Measurements from ENCODE around the gene BRD4. TPM values are rescaled to one million over a fixed set of nuclear protein-coding genes. Genes with fewer than 3 reads are reported as not detected.

Gene BRD4
- total RNA-seq, 1 experiment from 2014 or later, result 189 TPM

- peaks cover 61% of the 10 kb centered on the region for H3K4me1 Mint-ChIP-seq (ENCODE audit: insufficient read depth, unreplicated experiment)
- DNase-seq (ENCODE audit: unreplicated experiment), result no peak
- intact Hi-C loops (cut with micrococcal nuclease), result no loop called here
- no peaks in the 10 kb centered on the region for H3K27me3 Mint-ChIP-seq (ENCODE audit: insufficient read depth, unreplicated experiment)
- H3K27ac Mint-ChIP-seq (ENCODE audit: low read depth, unreplicated experiment), result peak overlapping the region; percentile 14
- ChIA-PET CTCF (interaction anchor here (3.1 kb wide), 1 partner anchor 10 kb away, joined by 12 read pairs; no protein-coding TSS in a partner anchor), POLR2A (interaction anchor here (0.7 to 2.4 kb wide), 4 partner anchors 9 to 31 kb away, joined by 4 to 15 read pairs (median 5); no protein-coding TSS in a partner anchor)
- no peaks in the 10 kb centered on the region for H3K9me3 Mint-ChIP-seq (ENCODE audit: unreplicated experiment)
- no peak overlapping the region for H3K4me3 Mint-ChIP-seq (ENCODE audit: unreplicated experiment)
- no peak for TF ChIP-seq CTCF (IDR thresholded peaks at IDR 0.05; ENCODE audit: unreplicated experiment)
- BruUV-seq (replicated peaks), result no TSS peak
- H3K36me3 Mint-ChIP-seq (ENCODE audit: insufficient read depth, unreplicated experiment), result peaks cover 39% of the 10 kb centered on the region
These were observed 39.3 kb downstream of the BRD4 start for GRCh38 chr19:15292847-15293582.

DNA sequence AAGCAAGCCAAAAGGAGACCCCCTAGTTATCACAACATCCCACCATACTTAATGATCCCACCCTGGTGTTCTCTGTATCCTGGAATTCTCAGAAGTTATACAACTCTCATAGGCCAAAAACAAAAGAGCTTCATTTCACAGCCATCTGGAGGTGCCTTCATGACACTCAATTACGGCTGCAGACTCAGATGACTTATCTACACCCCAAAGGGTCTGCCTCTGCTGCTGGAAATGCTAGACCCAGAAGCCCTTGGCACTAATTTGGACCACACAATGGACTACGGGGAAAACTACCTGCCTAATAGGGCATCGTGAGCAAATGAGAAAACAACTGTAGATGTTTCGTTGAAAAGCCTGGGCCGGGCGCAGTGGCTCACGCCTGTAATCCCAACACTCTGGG is 40.2 kb downstream of the BRD4 start:
- Mint-ChIP-seq H3K4me1 (ENCODE audit: insufficient read depth, unreplicated experiment) (peaks cover 61% of the 10 kb centered on the region), H3K27me3 (ENCODE audit: insufficient read depth, unreplicated experiment) (no peaks in the 10 kb centered on the region), H3K4me3 (ENCODE audit: unreplicated experiment) (peak overlapping the region; percentile 29), H3K36me3 (ENCODE audit: insufficient read depth, unreplicated experiment) (peaks cover 38% of the 10 kb centered on the region), H3K9me3 (ENCODE audit: unreplicated experiment) (no peaks in the 10 kb centered on the region), H3K27ac (ENCODE audit: low read depth, unreplicated experiment) (no peak overlapping the region)
- BruUV-seq (replicated peaks), result no TSS peak
- no peak for TF ChIP-seq CTCF (IDR thresholded peaks at IDR 0.05; ENCODE audit: unreplicated experiment)
- CTCF ChIA-PET, result interaction anchor here (1.2 to 3.1 kb wide), 2 partner anchors 9 to 32 kb away, joined by 4 to 12 read pairs; no protein-coding TSS in a partner anchor
- intact Hi-C loops (cut with micrococcal nuclease), result no loop called here
- no peak for DNase-seq (ENCODE audit: unreplicated experiment)
- POLR2A ChIA-PET, result interaction anchor here (2.0 to 2.4 kb wide), 2 partner anchors 8 to 39 kb away, joined by 4 to 15 read pairs; no protein-coding TSS in a partner anchor

DNA sequence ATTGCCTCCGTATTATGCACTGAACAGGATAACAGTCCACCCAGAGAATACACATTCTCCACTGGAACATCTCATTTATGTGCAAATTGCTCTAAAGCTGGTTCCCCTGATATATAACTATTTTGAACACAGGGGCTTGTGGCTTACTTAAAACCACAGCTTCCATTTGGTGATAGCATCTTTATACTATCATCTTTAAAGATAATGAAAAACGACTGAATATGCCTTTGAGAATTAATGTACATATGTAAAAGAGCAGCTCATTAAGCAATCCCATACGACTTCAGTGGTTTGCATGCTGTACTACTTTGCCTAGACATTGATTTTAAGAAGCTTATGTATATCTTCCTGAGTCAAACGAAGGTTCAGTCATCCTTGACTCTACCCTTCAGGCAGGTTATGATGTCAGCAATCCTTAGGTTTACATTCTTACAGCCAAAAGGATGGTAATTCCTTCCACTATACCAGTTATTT is 40.8 kb downstream of the BRD4 start:
- BruUV-seq (replicated peaks), result no TSS peak
- intact Hi-C loops (cut with micrococcal nuclease), result no loop called here
- Mint-ChIP-seq H3K9me3 (ENCODE audit: unreplicated experiment) (no peaks in the 10 kb centered on the region), H3K27me3 (ENCODE audit: insufficient read depth, unreplicated experiment) (no peaks in the 10 kb centered on the region), H3K36me3 (ENCODE audit: insufficient read depth, unreplicated experiment) (peaks cover 33% of the 10 kb centered on the region), H3K4me1 (ENCODE audit: insufficient read depth, unreplicated experiment) (peaks cover 55% of the 10 kb centered on the region), H3K4me3 (ENCODE audit: unreplicated experiment) (no peak overlapping the region), H3K27ac (ENCODE audit: low read depth, unreplicated experiment) (no peak overlapping the region)
- DNase-seq (ENCODE audit: unreplicated experiment), result no peak
- ChIA-PET CTCF (interaction anchor here (1.2 to 3.1 kb wide), 2 partner anchors 8 to 33 kb away, joined by 4 to 12 read pairs; no protein-coding TSS in a partner anchor), POLR2A (interaction anchor here (0.6 to 2.4 kb wide), 3 partner anchors 8 to 785 kb away, joined by 3 to 15 read pairs (median 4); no protein-coding TSS in a partner anchor)
- TF ChIP-seq CTCF (IDR thresholded peaks at IDR 0.05; ENCODE audit: unreplicated experiment), result no peak

- intact Hi-C loops (cut with micrococcal nuclease), result no loop called here
- H3K4me1 Mint-ChIP-seq (ENCODE audit: insufficient read depth, unreplicated experiment), result peaks cover 50% of the 10 kb centered on the region
- ChIA-PET CTCF (interaction anchor here (1.0 to 1.2 kb wide), 2 partner anchors 8 to 33 kb away, joined by 4 read pairs; no protein-coding TSS in a partner anchor), POLR2A (interaction anchor here (0.6 to 2.0 kb wide), 2 partner anchors 40 to 785 kb away, joined by 3 to 4 read pairs; no protein-coding TSS in a partner anchor)
- no peak overlapping the region for H3K4me3 Mint-ChIP-seq (ENCODE audit: unreplicated experiment)
- no peak for TF ChIP-seq CTCF (IDR thresholded peaks at IDR 0.05; ENCODE audit: unreplicated experiment)
- H3K27ac Mint-ChIP-seq (ENCODE audit: low read depth, unreplicated experiment), result no peak overlapping the region
- no peak for DNase-seq (ENCODE audit: unreplicated experiment)
- no peaks in the 10 kb centered on the region for H3K27me3 Mint-ChIP-seq (ENCODE audit: insufficient read depth, unreplicated experiment)
- no TSS peak for BruUV-seq (replicated peaks)
- no peaks in the 10 kb centered on the region for H3K9me3 Mint-ChIP-seq (ENCODE audit: unreplicated experiment)
- peaks cover 28% of the 10 kb centered on the region for H3K36me3 Mint-ChIP-seq (ENCODE audit: insufficient read depth, unreplicated experiment)
These were observed 41.2 kb downstream of the BRD4 start for GRCh38 chr19:15291089-15291488.
